CD14-positive monocyte (primary cell): ENCODE results near the gene ERFL. TPM values are rescaled to one million over a fixed set of nuclear protein-coding genes. Genes with fewer than 3 reads are reported as not detected.

Experiments used
- DNase-seq, 3 donors: peaks; one replicate each; pipeline ENCODE4 v3.0.0-alpha.2; 2011 to 2022
- H2AFZ ChIP-seq: 2 replicates; pipeline ENCODE4 v1.6.0; 2012; ENCODE audit warnings: mild to moderate bottlenecking, low read depth, low read length, inconsistent platforms; ENCODE audit not compliant: insufficient read depth, poor library complexity, severe bottlenecking
- H3K27ac ChIP-seq, 2 donors: 1 replicate in 1 of 2; 2 replicates in 1 of 2; pipeline ENCODE4 v1.5.1; 2012 to 2013; ENCODE audit warnings: low read length in 2 of 2, control low read depth in 1 of 2, inconsistent platforms in 1 of 2, low read depth in 1 of 2, mild to moderate bottlenecking in 1 of 2
- H3K27me3 ChIP-seq, 2 donors: one replicate each; pipeline versions ENCODE4 v1.6.0 to v1.6.1; 2011 to 2013; ENCODE audit warnings: low read length in 2 of 2; ENCODE audit not compliant: control insufficient read depth in 2 of 2, insufficient read depth in 2 of 2
- H3K36me3 ChIP-seq, 2 donors: replicated peaks in 1 of 2; 1 replicate in 1 of 2; 2 replicates in 1 of 2; pipeline versions ENCODE4 v1.5.1 to v1.6.1; 2012 to 2013; ENCODE audit warnings: low read length in 2 of 2, control low read depth in 1 of 2, inconsistent platforms in 1 of 2, mild to moderate bottlenecking in 1 of 2; ENCODE audit not compliant: insufficient read depth in 2 of 2, control insufficient read depth in 1 of 2
- H3K4me1 ChIP-seq, 2 donors: 1 replicate in 1 of 2; 2 replicates in 1 of 2; pipeline versions ENCODE4 v1.5.1 to v1.6.1; 2012 to 2013; ENCODE audit warnings: low read length in 2 of 2, control low read depth in 1 of 2, inconsistent platforms in 1 of 2, mild to moderate bottlenecking in 1 of 2, moderate library complexity in 1 of 2; ENCODE audit not compliant: insufficient read depth in 2 of 2, control insufficient read depth in 1 of 2
- H3K4me2 ChIP-seq: replicated peaks from 2 replicates; pipeline ENCODE3; 2012; ENCODE audit warnings: low read length, moderate library complexity, mild to moderate bottlenecking; ENCODE audit not compliant: poor library complexity, severe bottlenecking; ENCODE audit errors: extremely low read depth
- H3K4me3 ChIP-seq, 3 experiments: fragments of 200-600 bp in 1 of 3; sonication (generic) in 1 of 3; replicated peaks in 1 of 3; 1 replicate in 2 of 3; 2 replicates in 1 of 3; pipeline ENCODE4 v1.5.1; 2011 to 2013; ENCODE audit warnings: low read length in 3 of 3, mild to moderate bottlenecking in 3 of 3, control low read depth in 2 of 3, low read depth in 2 of 3, inconsistent platforms in 1 of 3, moderate library complexity in 1 of 3
- H3K79me2 ChIP-seq: 2 replicates; pipeline ENCODE4 v1.6.0; 2012; ENCODE audit warnings: mild to moderate bottlenecking, control low read depth, inconsistent platforms, low read length, moderate library complexity; ENCODE audit not compliant: insufficient read depth
- H3K9ac ChIP-seq: 2 replicates; pipeline ENCODE4 v1.6.0; 2017; ENCODE audit warnings: low read length, mild to moderate bottlenecking; ENCODE audit not compliant: insufficient read depth, poor library complexity, severe bottlenecking
- H3K9me3 ChIP-seq, 2 donors: replicated peaks in 1 of 2; 1 replicate in 1 of 2; 2 replicates in 1 of 2; pipeline versions ENCODE4 v1.5.1 to v1.6.1; 2012 to 2013; ENCODE audit warnings: low read length in 2 of 2, control low read depth in 1 of 2; ENCODE audit not compliant: control insufficient read depth in 1 of 2, insufficient read depth in 1 of 2
- H4K20me1 ChIP-seq: 2 replicates; pipeline ENCODE4 v1.6.0; 2012; ENCODE audit warnings: mild to moderate bottlenecking, low read length, control low read depth, moderate library complexity; ENCODE audit not compliant: insufficient read depth
- H3K27ac Mint-ChIP-seq, 7 donors: one replicate each; pipeline ENCODE4 v1.8.0; 2020; ENCODE audit warnings: mild to moderate bottlenecking in 7 of 7, mixed read lengths in 7 of 7, moderate library complexity in 6 of 7, inconsistent platforms in 2 of 7
- H3K27me3 Mint-ChIP-seq, 3 donors: one replicate each; pipeline ENCODE4 v1.8.0; 2021 to 2022; ENCODE audit warnings: low read depth in 3 of 3, mild to moderate bottlenecking in 3 of 3, mixed read lengths in 3 of 3, moderate library complexity in 3 of 3, inconsistent platforms in 1 of 3
- H3K36me3 Mint-ChIP-seq, 2 donors: one replicate each; pipeline ENCODE4 v1.8.0; 2020; ENCODE audit warnings: mixed read lengths in 2 of 2, inconsistent platforms in 1 of 2, mild to moderate bottlenecking in 1 of 2
- H3K4me1 Mint-ChIP-seq: one replicate; pipeline ENCODE4 v1.8.0; 2020; ENCODE audit warnings: mild to moderate bottlenecking, mixed read lengths
- H3K4me3 Mint-ChIP-seq, 2 donors: one replicate each; pipeline ENCODE4 v1.8.0; 2020; ENCODE audit warnings: mild to moderate bottlenecking in 2 of 2, mixed read lengths in 2 of 2, moderate library complexity in 1 of 2
- H3K9me3 Mint-ChIP-seq, 7 donors: one replicate each; pipeline ENCODE4 v1.8.0; 2020 to 2022; ENCODE audit warnings: mixed read lengths in 7 of 7, mild to moderate bottlenecking in 6 of 7, moderate library complexity in 6 of 7, inconsistent platforms in 2 of 7
- CTCF ChIP-seq: fragments of 200-600 bp; IDR thresholded peaks from one replicate; pipeline ENCODE4 v1.8.0; 2022; ENCODE audit warnings: antibody characterized with exemption, mild to moderate bottlenecking
- WGBS: methylation state at CpG from one replicate; pipeline ENCODE4 v1.1.5; 2013; ENCODE audit warnings: missing lambda C conversion rate; ENCODE audit not compliant: insufficient coverage; 5-methylcytosine and 5-hydroxymethylcytosine counted together
- intact Hi-C, 2 donors: fragments of 100-400 bp; cut with micrococcal nuclease; formaldehyde crosslinking; loops; one replicate each; pipeline versions ENCODE4 v1.15.0 to v1.15.1; 2023
- polyA plus RNA-seq, 3 donors: library from polyadenylated mRNA; depleted of rRNA in 1 of 3; unstranded in 2 of 3; stranded (reverse) in 1 of 3; fragments of 300-500 nt in 2 of 3; fragments of >200 nt in 1 of 3; fragmentation: Illumina TruSeq in 2 of 3; gene quantifications; 1 replicate in 2 of 3; 2 replicates in 1 of 3; pipeline ENCODE4 v1.2.3, GENCODE V29; 2012 to 2021

Gene ERFL
- polyA plus RNA-seq, 3 donors = not detected

- H3K27ac ChIP-seq = no peak overlapping the region
- no peak for DNase-seq
- H3K4me3 ChIP-seq = no peak overlapping the region
- Mint-ChIP-seq H3K27ac (no peak overlapping the region), H3K4me1 (no peaks in the 10 kb centered on the region), H3K27me3 (peaks cover 3 to 11% (median 4%) of the 10 kb centered on the region in 3 donors), H3K9me3 (no peaks in the 10 kb centered on the region), H3K4me3 (no peak overlapping the region), H3K36me3 (no peaks in the 10 kb centered on the region)
- H3K79me2 ChIP-seq = no peaks in the 10 kb centered on the region
- no peak overlapping the region for H3K9ac ChIP-seq
- WGBS = 94% methylated on average over 5 of the region's 8 CpGs
- no peaks in the 10 kb centered on the region for H4K20me1 ChIP-seq
- no peaks in the 10 kb centered on the region for H3K36me3 ChIP-seq
- intact Hi-C loops = no loop called here
- no peak overlapping the region for H2AFZ ChIP-seq
- no peak overlapping the region for H3K4me2 ChIP-seq
- no peaks in the 10 kb centered on the region for H3K4me1 ChIP-seq
- no peaks in the 10 kb centered on the region for H3K9me3 ChIP-seq
- no peak for TF ChIP-seq CTCF
- H3K27me3 ChIP-seq = no peaks in the 10 kb centered on the region
Measured at GRCh38 chr19:41974652-41975051, 46.4 kb upstream of the ERFL start.

GRCh38 chr19:41971363-41971762 is 43.1 kb upstream of the ERFL start:
- Histone ChIP-seq H2AFZ (no peak overlapping the region), H3K4me3 (no peak overlapping the region), H3K36me3 (no peaks in the 10 kb centered on the region), H3K9ac (no peak overlapping the region), H4K20me1 (no peaks in the 10 kb centered on the region), H3K4me1 (peaks cover 15% of the 10 kb centered on the region in 2 donors), H3K79me2 (no peaks in the 10 kb centered on the region), H3K9me3 (no peaks in the 10 kb centered on the region), H3K27ac (no peak overlapping the region), H3K4me2 (no peak overlapping the region), H3K27me3 (no peaks in the 10 kb centered on the region)
- no peak overlapping the region for H3K4me3 Mint-ChIP-seq
- no peak overlapping the region for H3K27ac Mint-ChIP-seq
- H3K4me1 Mint-ChIP-seq = peaks cover 17% of the 10 kb centered on the region
- WGBS = no CpG with 5 or more reads among the region's 11 CpGs
- no peak for DNase-seq
- TF ChIP-seq CTCF = no peak
- H3K36me3 Mint-ChIP-seq = no peaks in the 10 kb centered on the region
- H3K27me3 Mint-ChIP-seq = peaks cover 2 to 8% (median 4%) of the 10 kb centered on the region in 3 donors
- intact Hi-C loops = no loop called here
- no peaks in the 10 kb centered on the region for H3K9me3 Mint-ChIP-seq
